Frontal cortex (tissue), 4 donors: Measurements from ENCODE around the gene CTNND1. TPM values are rescaled to one million over a fixed set of nuclear protein-coding genes. Genes with fewer than 3 reads are reported as not detected.

ENCODE experiments used
- DNase-seq, 2 donors: peaks; one replicate each; pipeline ENCODE4 v3.0.0; 2012; ENCODE audit warnings: low spot score in 2 of 2
- FAIRE-seq: peaks from 2 replicates; lab custom pipeline; 2012; peaks lifted over from hg19 to GRCh38; lab: Jason Lieb, UNC
- small RNA-seq: library from RNA; depleted of rRNA; stranded (forward); fragments of <200 nt; gene quantifications from one replicate; pipeline ENCODE3, GENCODE V24; 2014
- total RNA-seq: library from RNA; depleted of rRNA; stranded (reverse); fragments of >200 nt; gene quantifications from one replicate; pipeline ENCODE4 v1.2.3, GENCODE V29; 2014
- donor health status: control.
- donor health status: control.
- donor health status: control.

CTNND1 gene
- total RNA-seq, 1 donor from 2014 or later = 96.6 TPM

DNA sequence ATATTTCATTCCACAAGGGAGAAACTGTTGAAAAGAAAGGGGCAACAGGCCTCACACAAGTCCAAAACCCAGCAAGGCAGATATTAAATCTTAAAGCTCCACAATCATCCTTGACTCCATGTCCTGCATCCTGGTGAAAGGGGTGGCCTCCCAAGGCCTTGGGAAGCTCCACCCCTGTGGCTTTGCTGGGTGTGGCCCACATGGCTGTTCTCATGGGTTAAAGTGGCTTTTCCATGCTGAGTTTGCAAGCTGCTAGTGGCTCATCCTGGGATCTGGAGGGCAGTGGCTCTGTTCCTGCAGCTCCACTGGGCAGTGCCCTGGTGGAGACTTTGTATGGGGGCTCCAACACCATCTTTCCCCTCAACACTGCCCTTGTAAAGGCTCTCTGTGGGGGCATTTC, 106.4 kb downstream of the CTNND1 start:
- DNase-seq (no peak), FAIRE-seq (no peak)

DNA sequence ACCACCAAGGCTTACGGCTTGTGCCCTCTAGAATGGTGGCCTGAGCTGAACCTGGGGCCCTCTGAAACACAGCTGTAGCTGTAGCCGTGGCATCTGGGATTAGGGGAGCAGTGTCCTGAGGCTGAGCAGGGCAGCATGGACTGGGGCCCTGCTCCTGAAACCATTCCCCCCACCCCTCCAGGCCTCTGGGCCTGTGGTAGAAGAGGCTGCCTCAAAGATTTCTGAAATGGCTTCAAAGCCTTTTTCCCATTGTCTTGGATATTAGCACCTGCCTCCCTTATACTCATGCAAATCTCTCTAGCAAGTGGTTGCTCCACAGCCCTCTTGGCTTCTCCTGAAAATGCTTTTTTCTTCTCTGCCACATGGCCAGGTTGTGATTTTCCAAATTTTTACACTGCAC, 106.9 kb downstream of the CTNND1 start:
- DNase-seq (no peak), FAIRE-seq (no peak)

Small RNAs within 50 kb of the gene (small RNA-seq; reads per million reads assigned to genes)
- gene AP001931.1 (not detected), gene TMX2-CTNND1 (not detected)

Other genes starting within 250 kb of the CTNND1 start
- gene SLC43A1, start 246.1 kb upstream of the CTNND1 start, total RNA-seq = 2.0 TPM
- 39.9 TPM for gene TIMM10, start 231.0 kb upstream of the CTNND1 start, total RNA-seq
- not detected for gene SMTNL1, start 224.2 kb upstream of the CTNND1 start, total RNA-seq
- 57.9 TPM for gene UBE2L6, start 194.1 kb upstream of the CTNND1 start, total RNA-seq
- 7.3 TPM for gene SERPING1, start 164.1 kb upstream of the CTNND1 start, total RNA-seq
- 5.3 TPM for gene YPEL4, start 111.9 kb upstream of the CTNND1 start, total RNA-seq
- gene CLP1, start 104.0 kb upstream of the CTNND1 start, total RNA-seq = 17.1 TPM
- 15.1 TPM for gene ZDHHC5, start 93.7 kb upstream of the CTNND1 start, total RNA-seq
- 33.4 TPM for gene MED19, start 49.6 kb upstream of the CTNND1 start, total RNA-seq
- 39.1 TPM for gene TMX2, start 49.2 kb upstream of the CTNND1 start, total RNA-seq
- gene SELENOH, start 20.3 kb upstream of the CTNND1 start, total RNA-seq = 48.9 TPM
- gene BTBD18, start 10.0 kb upstream of the CTNND1 start, total RNA-seq = not detected